Neural progenitor cell (in vitro differentiated cells): ENCODE results near the gene AZU1.

Experiments used
- EZH2 ChIP-seq: fragments of 200-600 bp; sonication (generic); IDR thresholded peaks from 2 replicates; pipeline ENCODE4 v1.6.1; 2017; ENCODE audit warnings: antibody characterized with exemption, mild to moderate bottlenecking, moderate library complexity
- TF ChIP-seq, protein P1 (sequence below): fragments of 200-600 bp; sonication (generic); IDR thresholded peaks from 2 replicates; pipeline ENCODE4 v1.5.1; 2017; ENCODE audit warnings: antibody characterized with exemption, mild to moderate bottlenecking

DNA sequence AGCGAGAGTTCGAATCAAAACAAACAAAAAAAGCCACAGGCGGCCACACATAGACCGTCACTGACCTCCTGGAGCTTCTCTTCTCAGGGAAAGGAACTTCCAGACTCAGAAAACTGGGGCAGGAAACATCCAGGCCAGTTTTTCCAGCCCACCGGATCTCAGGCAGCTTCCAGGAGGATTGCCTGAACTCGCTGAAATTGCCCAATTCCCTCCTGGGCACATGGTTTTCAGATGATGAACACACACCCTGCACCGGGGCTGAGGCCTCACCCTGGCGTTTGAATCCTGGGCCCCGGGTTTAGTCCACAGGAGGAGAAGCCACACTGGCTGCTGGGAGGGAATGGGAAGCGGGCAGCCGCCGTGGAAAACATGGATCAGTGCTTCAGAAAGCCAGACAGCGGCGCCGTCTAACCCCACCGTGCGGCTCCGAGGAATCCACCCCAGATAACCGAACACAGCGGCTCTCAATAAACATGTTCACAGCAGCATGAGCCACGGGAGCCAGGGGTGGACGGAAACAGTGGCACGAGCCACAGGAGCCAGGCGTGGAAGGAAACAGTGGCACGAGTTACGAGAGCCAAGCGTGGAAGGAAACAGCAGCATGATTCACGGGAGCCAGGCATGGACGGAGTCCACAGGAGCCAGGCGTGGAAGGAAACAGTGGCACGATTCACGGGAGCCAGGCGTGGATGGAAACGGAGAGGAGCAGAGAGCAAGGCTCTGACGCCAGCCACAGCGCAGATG is 48.6 kb upstream of the AZU1 start:
- TF ChIP-seq, protein P1, sequence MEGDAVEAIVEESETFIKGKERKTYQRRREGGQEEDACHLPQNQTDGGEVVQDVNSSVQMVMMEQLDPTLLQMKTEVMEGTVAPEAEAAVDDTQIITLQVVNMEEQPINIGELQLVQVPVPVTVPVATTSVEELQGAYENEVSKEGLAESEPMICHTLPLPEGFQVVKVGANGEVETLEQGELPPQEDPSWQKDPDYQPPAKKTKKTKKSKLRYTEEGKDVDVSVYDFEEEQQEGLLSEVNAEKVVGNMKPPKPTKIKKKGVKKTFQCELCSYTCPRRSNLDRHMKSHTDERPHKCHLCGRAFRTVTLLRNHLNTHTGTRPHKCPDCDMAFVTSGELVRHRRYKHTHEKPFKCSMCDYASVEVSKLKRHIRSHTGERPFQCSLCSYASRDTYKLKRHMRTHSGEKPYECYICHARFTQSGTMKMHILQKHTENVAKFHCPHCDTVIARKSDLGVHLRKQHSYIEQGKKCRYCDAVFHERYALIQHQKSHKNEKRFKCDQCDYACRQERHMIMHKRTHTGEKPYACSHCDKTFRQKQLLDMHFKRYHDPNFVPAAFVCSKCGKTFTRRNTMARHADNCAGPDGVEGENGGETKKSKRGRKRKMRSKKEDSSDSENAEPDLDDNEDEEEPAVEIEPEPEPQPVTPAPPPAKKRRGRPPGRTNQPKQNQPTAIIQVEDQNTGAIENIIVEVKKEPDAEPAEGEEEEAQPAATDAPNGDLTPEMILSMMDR = no peak
- no peak for TF ChIP-seq EZH2
